NB4 (cell line): ENCODE data around the gene UTP11.

Source experiments
- DNase-seq: peaks from one replicate; pipeline ENCODE4 v3.0.0; 2010; ENCODE audit warnings: low read depth
- H3K4me3 ChIP-seq: one replicate; pipeline ENCODE4 v1.5.1; 2011; ENCODE audit warnings: mild to moderate bottlenecking, low read depth, low read length, moderate library complexity
- MYC ChIP-seq: IDR thresholded peaks from 2 replicates; pipeline ENCODE4 v1.6.1; 2011; ENCODE audit warnings: low read depth, low read length
- POLR2A ChIP-seq: IDR thresholded peaks from 2 replicates; pipeline ENCODE4 v1.6.1; 2011; ENCODE audit warnings: mild to moderate bottlenecking; ENCODE audit not compliant: insufficient read length; ENCODE audit errors: extremely low read depth
- TF ChIP-seq, protein P1 (sequence below): IDR thresholded peaks from 2 replicates; pipeline ENCODE4 v1.6.1; 2011; ENCODE audit warnings: low read depth, low read length
- TF ChIP-seq, protein P2 (sequence below): IDR thresholded peaks from one replicate; pipeline ENCODE4 v1.5.1; 2012; ENCODE audit warnings: low read depth, low read length

UTP11 gene

DNA sequence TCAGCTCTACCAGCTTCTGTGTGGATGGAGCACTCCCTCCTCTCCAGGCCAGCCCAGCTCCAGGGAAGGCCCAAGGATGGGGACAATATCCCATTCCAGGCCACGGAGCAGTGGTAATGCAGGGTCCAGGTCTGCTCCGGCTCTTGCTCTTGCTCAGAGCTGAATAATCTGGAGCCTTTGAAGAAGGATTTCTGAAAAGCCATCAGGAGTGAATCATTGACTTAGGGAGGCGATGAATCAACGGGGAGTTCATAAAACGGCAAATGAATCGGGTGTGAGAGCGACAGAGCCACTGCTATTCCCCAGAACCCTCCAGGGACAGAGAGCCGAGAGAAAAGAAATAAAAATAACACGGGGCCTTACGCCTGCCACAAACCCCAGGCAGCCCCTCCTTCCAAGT, 26.3 kb downstream of the UTP11 start:
- no peak overlapping the region for H3K4me3 ChIP-seq
- no peak for DNase-seq
- TF ChIP-seq POLR2A (no peak), MYC (no peak)
- TF ChIP-seq, protein P1, sequence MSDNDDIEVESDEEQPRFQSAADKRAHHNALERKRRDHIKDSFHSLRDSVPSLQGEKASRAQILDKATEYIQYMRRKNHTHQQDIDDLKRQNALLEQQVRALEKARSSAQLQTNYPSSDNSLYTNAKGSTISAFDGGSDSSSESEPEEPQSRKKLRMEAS: no peak
- TF ChIP-seq, protein P2, sequence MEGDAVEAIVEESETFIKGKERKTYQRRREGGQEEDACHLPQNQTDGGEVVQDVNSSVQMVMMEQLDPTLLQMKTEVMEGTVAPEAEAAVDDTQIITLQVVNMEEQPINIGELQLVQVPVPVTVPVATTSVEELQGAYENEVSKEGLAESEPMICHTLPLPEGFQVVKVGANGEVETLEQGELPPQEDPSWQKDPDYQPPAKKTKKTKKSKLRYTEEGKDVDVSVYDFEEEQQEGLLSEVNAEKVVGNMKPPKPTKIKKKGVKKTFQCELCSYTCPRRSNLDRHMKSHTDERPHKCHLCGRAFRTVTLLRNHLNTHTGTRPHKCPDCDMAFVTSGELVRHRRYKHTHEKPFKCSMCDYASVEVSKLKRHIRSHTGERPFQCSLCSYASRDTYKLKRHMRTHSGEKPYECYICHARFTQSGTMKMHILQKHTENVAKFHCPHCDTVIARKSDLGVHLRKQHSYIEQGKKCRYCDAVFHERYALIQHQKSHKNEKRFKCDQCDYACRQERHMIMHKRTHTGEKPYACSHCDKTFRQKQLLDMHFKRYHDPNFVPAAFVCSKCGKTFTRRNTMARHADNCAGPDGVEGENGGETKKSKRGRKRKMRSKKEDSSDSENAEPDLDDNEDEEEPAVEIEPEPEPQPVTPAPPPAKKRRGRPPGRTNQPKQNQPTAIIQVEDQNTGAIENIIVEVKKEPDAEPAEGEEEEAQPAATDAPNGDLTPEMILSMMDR: no peak

DNA sequence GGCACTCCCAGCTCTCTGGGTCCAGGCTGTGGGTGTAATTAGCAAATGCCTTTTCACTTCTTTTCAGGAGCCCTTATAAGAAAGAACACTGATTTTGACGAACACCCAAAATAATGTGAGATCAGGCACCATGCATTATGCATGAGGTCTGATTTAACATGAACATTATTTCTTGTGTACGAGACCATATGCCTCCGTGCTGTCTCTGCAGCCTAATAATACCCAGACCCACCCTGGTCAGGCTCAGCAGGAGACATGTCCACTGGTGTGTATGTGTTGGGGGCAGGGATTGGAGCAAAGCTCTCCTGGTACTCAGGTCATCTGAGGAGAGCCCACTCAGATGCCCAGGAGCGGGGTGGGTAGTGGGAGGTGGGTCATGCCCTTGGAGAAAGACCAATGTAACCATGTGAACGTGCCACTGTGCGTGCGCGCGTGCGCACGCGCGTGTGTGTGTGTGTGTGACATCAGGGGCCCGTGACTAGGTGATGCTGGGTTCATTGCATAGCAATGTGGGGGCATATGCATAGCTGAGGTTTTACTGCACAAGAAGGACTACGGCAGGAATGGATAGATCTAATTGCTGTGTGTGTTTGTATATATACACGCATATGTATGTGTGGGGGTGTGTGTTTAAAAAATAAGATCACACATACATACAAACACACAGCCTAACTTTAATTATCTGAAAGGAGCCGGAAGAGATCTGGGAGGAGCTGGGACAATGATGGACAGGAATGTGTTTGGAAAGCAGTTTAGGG, 27.0 kb downstream of the UTP11 start:
- no peak overlapping the region for H3K4me3 ChIP-seq
- DNase-seq: no peak
- no peak for TF ChIP-seq POLR2A
- TF ChIP-seq, protein P1: no peak
- TF ChIP-seq, protein P2: no peak
- TF ChIP-seq MYC: no peak

- no peak overlapping the region for H3K4me3 ChIP-seq
- TF ChIP-seq, protein P2: no peak
- no peak for TF ChIP-seq MYC
- no peak for TF ChIP-seq POLR2A
- TF ChIP-seq, protein P1: no peak
- DNase-seq: no peak
Observed at GRCh38 chr1:38041936-38042834, 29.7 kb downstream of the UTP11 start.

- no peak for DNase-seq
- no peak overlapping the region for H3K4me3 ChIP-seq
- no peak for TF ChIP-seq POLR2A
- TF ChIP-seq, protein P1: no peak
- TF ChIP-seq, protein P2: no peak
- TF ChIP-seq MYC: no peak
Observed at GRCh38 chr1:38043036-38043747, 30.7 kb downstream of the UTP11 start.
